ENCODE data around the gene DERA.

The DERA gene

DNA sequence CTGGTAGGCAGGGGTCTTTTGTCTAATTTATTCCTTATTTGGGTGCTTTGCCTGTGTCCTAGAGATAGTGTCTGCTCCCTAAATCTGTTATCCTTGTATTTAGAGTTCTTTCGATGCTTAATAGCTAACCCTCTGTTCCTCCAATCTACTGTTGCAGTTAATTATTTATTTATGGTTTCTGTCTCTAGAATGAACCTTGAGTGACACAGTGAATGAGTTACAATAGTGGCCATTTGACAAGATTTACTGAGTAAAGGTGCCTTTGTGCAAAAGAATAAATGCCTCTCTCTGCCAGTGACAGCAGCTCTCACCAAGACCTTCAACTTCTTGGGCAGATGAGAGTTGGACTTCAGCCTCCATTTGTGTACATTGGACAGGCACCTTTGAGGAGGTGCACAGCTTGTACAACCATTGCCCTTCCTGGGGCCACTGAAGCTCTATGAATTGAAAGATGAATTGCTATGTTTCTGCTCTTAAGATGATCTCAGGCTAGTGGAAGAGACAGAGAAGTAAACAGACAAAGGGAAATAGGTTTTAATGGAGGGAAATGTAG, 165.9 kb downstream of the DERA start:
- H3K36me3 ChIP-seq (ENCODE audit: insufficient read depth, low read length): no peaks in the 10 kb centered on the region
- H3K4me1 ChIP-seq (ENCODE audit: insufficient read depth, low read length, severe bottlenecking): no peaks in the 10 kb centered on the region
- no peaks in the 10 kb centered on the region for H3K79me2 ChIP-seq (ENCODE audit: insufficient read depth, low read length)
- no peaks in the 10 kb centered on the region for H3K9me2 ChIP-seq (ENCODE audit: low read depth, low read length)
- no peak overlapping the region for H3K4me3 ChIP-seq (ENCODE audit: low read depth, low read length, poor library complexity, severe bottlenecking)
- H4K20me1 ChIP-seq (ENCODE audit: insufficient read depth, low read length): no peaks in the 10 kb centered on the region
- H3K27me3 ChIP-seq (ENCODE audit: insufficient read depth, low read length): no peaks in the 10 kb centered on the region
- H3K4me2 ChIP-seq (ENCODE audit: low read length): no peak overlapping the region
- H3K9ac ChIP-seq (ENCODE audit: low read length): no peak overlapping the region
- no peak overlapping the region for H3K27ac ChIP-seq (ENCODE audit: low read depth, low read length, poor library complexity, severe bottlenecking)
- TF ChIP-seq, protein P1, sequence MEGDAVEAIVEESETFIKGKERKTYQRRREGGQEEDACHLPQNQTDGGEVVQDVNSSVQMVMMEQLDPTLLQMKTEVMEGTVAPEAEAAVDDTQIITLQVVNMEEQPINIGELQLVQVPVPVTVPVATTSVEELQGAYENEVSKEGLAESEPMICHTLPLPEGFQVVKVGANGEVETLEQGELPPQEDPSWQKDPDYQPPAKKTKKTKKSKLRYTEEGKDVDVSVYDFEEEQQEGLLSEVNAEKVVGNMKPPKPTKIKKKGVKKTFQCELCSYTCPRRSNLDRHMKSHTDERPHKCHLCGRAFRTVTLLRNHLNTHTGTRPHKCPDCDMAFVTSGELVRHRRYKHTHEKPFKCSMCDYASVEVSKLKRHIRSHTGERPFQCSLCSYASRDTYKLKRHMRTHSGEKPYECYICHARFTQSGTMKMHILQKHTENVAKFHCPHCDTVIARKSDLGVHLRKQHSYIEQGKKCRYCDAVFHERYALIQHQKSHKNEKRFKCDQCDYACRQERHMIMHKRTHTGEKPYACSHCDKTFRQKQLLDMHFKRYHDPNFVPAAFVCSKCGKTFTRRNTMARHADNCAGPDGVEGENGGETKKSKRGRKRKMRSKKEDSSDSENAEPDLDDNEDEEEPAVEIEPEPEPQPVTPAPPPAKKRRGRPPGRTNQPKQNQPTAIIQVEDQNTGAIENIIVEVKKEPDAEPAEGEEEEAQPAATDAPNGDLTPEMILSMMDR (IDR thresholded peaks at IDR 0.05; ENCODE audit: low read length): no peak
- no peak for TF ChIP-seq EZH2 (IDR thresholded peaks at IDR 0.05; ENCODE audit: borderline replicate concordance, low read length)
- no peak overlapping the region for H2AFZ ChIP-seq (ENCODE audit: low read length)
- H3F3A ChIP-seq (ENCODE audit: insufficient read depth, low read length): no peaks in the 10 kb centered on the region
- H3K9me3 ChIP-seq (ENCODE audit: low read length): no peaks in the 10 kb centered on the region

GRCh38 chr12:16086462-16086861, 175.3 kb downstream of the DERA start:
- TF ChIP-seq, protein P1 (IDR thresholded peaks at IDR 0.05; ENCODE audit: low read length): no peak
- TF ChIP-seq EZH2 (IDR thresholded peaks at IDR 0.05; ENCODE audit: borderline replicate concordance, low read length): no peak
- H3K4me3 ChIP-seq (ENCODE audit: low read depth, low read length, poor library complexity, severe bottlenecking): no peak overlapping the region
- H3K36me3 ChIP-seq (ENCODE audit: insufficient read depth, low read length): no peaks in the 10 kb centered on the region
- no peak overlapping the region for H3K27ac ChIP-seq (ENCODE audit: low read depth, low read length, poor library complexity, severe bottlenecking)
- no peaks in the 10 kb centered on the region for H3F3A ChIP-seq (ENCODE audit: insufficient read depth, low read length)
- no peak overlapping the region for H3K4me2 ChIP-seq (ENCODE audit: low read length)
- no peak overlapping the region for H3K9ac ChIP-seq (ENCODE audit: low read length)
- H4K20me1 ChIP-seq (ENCODE audit: insufficient read depth, low read length): no peaks in the 10 kb centered on the region
- no peaks in the 10 kb centered on the region for H3K4me1 ChIP-seq (ENCODE audit: insufficient read depth, low read length, severe bottlenecking)
- no peaks in the 10 kb centered on the region for H3K9me3 ChIP-seq (ENCODE audit: low read length)
- no peak overlapping the region for H2AFZ ChIP-seq (ENCODE audit: low read length)
- no peaks in the 10 kb centered on the region for H3K79me2 ChIP-seq (ENCODE audit: insufficient read depth, low read length)
- no peaks in the 10 kb centered on the region for H3K9me2 ChIP-seq (ENCODE audit: low read depth, low read length)
- no peaks in the 10 kb centered on the region for H3K27me3 ChIP-seq (ENCODE audit: insufficient read depth, low read length)

DNA sequence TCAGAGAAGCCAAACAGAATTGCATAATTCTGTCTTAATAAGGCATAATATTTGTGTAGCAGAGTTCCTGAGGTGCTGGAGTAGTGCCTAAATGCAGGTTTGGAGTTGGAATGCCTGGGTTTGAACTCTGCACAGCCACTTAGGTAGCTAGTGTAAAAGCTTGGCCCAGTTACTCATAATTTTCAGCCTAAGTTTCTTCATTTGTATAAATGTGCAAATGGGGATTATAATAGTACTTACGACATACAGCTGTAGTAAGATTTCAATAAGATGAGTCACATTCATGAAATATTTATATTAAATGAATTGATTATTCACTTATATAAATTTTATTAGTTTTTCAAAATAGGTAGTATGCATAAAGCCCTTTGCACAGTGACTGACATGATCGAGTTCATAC, 175.8 kb downstream of the DERA start:
- TF ChIP-seq, protein P1 (IDR thresholded peaks at IDR 0.05; ENCODE audit: low read length): no peak
- TF ChIP-seq EZH2 (IDR thresholded peaks at IDR 0.05; ENCODE audit: borderline replicate concordance, low read length): no peak

More for the DNA sequence above, 175.8 kb downstream of the DERA start:
- no peaks in the 10 kb centered on the region for H4K20me1 ChIP-seq (ENCODE audit: insufficient read depth, low read length)
- no peaks in the 10 kb centered on the region for H3K36me3 ChIP-seq (ENCODE audit: insufficient read depth, low read length)
- H3F3A ChIP-seq (ENCODE audit: insufficient read depth, low read length): no peaks in the 10 kb centered on the region
- H3K27me3 ChIP-seq (ENCODE audit: insufficient read depth, low read length): no peaks in the 10 kb centered on the region
- no peaks in the 10 kb centered on the region for H3K79me2 ChIP-seq (ENCODE audit: insufficient read depth, low read length)
- no peaks in the 10 kb centered on the region for H3K9me3 ChIP-seq (ENCODE audit: low read length)
- H2AFZ ChIP-seq (ENCODE audit: low read length): no peak overlapping the region
- no peak overlapping the region for H3K27ac ChIP-seq (ENCODE audit: low read depth, low read length, poor library complexity, severe bottlenecking)
- H3K9ac ChIP-seq (ENCODE audit: low read length): no peak overlapping the region
- no peak overlapping the region for H3K4me2 ChIP-seq (ENCODE audit: low read length)
- no peaks in the 10 kb centered on the region for H3K4me1 ChIP-seq (ENCODE audit: insufficient read depth, low read length, severe bottlenecking)
- no peaks in the 10 kb centered on the region for H3K9me2 ChIP-seq (ENCODE audit: low read depth, low read length)
- H3K4me3 ChIP-seq (ENCODE audit: low read depth, low read length, poor library complexity, severe bottlenecking): no peak overlapping the region

All from OCI-LY1 (cell line).